Measurements from ENCODE around the gene BMF. TPM values are rescaled to one million over a fixed set of nuclear protein-coding genes. Genes with fewer than 3 reads are reported as not detected.

The BMF gene
- total RNA-seq, 1 experiment from 2014 or later, result 13.2 TPM

DNA sequence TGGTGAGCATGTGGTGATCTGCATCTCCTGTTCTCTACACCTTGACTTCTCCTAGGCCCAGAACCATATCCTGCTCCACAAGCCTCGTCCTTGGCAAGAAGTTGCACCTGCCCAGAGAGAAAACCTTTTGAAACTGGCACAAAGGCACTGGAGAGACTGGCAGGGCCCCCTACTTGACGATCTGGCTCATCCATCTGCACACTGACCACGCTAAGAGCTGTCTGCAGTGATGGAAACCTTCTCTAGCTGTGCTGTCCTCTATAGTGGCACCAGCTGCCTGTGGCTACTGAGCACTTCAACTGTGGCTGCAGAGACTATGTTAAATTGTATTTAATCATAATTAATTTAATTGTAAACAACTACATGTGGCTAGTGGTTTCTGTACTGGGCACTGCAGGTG, 43.5 kb downstream of the BMF start:
- no peaks in the 10 kb centered on the region for H3K36me3 Mint-ChIP-seq (ENCODE audit: insufficient read depth in 1 of 3, low read depth in 3 of 3)
- peak overlapping the region in 1 of 3 experiments; percentile 8; a peak in 1 of 7 replicates for H3K27ac Mint-ChIP-seq
- H3K27me3 Mint-ChIP-seq (ENCODE audit: low read depth), result no peaks in the 10 kb centered on the region; the same call in 1 of the 2 replicates
- Histone ChIP-seq H3K79me2 (ENCODE audit: insufficient read depth, low read length) (no peaks in the 10 kb centered on the region), H3K79me1 (ENCODE audit: insufficient read depth, low read depth, low read length, poor library complexity, severe bottlenecking) (no peaks in the 10 kb centered on the region), H3K9me3 (ENCODE audit: control insufficient read depth, low read depth, low read length) (no peaks in the 10 kb centered on the region), H2BK15ac (ENCODE audit: low read depth, low read length) (no peak overlapping the region), H3K23ac (ENCODE audit: insufficient read length, low read depth, low read length) (no peak overlapping the region), H4K20me1 (ENCODE audit: control insufficient read depth, insufficient read depth, insufficient read length) (no peaks in the 10 kb centered on the region), H3K23me2 (ENCODE audit: insufficient read length, low read depth, low read length, poor library complexity, severe bottlenecking) (no peaks in the 10 kb centered on the region), H3K14ac (ENCODE audit: insufficient read depth, low read length) (no peak overlapping the region), H2BK5ac (ENCODE audit: insufficient read length, low read length) (no peak overlapping the region), H3K27me3 (ENCODE audit: insufficient read depth, low read length) (no peaks in the 10 kb centered on the region), H3K56ac (ENCODE audit: insufficient read length, low read depth, low read length) (no peak overlapping the region), H3K9ac (ENCODE audit: extremely low read depth, insufficient read length, low read length) (no peak overlapping the region), H3K27ac (ENCODE audit: insufficient read length, low read depth, low read length) (no peak overlapping the region), H4K8ac (replicated peaks; ENCODE audit: insufficient read length, low read depth, low read length) (no peak overlapping the region), H3K18ac (ENCODE audit: insufficient read length, low read depth, low read length) (no peak overlapping the region), H2AK5ac (ENCODE audit: insufficient read length, low read length) (no peak overlapping the region), H4K5ac (ENCODE audit: insufficient read length, low read depth, low read length) (no peak overlapping the region), H3T11ph (ENCODE audit: low read length) (no peak overlapping the region), H2BK12ac (ENCODE audit: insufficient read length, low read depth, low read length) (no peak overlapping the region), H2AFZ (ENCODE audit: low read length) (no peak overlapping the region), H4K91ac (ENCODE audit: insufficient read length, low read depth, low read length) (no peak overlapping the region), H3K4ac (ENCODE audit: low read depth, low read length) (no peak overlapping the region), H3K4me2 (ENCODE audit: insufficient read depth, insufficient read length, low read length) (no peak overlapping the region), H2BK120ac (ENCODE audit: low read depth, low read length, poor library complexity, severe bottlenecking) (no peak overlapping the region), H2BK20ac (ENCODE audit: low read depth, low read length, poor library complexity, severe bottlenecking) (no peak overlapping the region), H3K4me1 (ENCODE audit: insufficient read depth, low read length) (peaks cover 9% of the 10 kb centered on the region; the same call in 1 of the 2 replicates)
- TF ChIP-seq, protein P1, sequence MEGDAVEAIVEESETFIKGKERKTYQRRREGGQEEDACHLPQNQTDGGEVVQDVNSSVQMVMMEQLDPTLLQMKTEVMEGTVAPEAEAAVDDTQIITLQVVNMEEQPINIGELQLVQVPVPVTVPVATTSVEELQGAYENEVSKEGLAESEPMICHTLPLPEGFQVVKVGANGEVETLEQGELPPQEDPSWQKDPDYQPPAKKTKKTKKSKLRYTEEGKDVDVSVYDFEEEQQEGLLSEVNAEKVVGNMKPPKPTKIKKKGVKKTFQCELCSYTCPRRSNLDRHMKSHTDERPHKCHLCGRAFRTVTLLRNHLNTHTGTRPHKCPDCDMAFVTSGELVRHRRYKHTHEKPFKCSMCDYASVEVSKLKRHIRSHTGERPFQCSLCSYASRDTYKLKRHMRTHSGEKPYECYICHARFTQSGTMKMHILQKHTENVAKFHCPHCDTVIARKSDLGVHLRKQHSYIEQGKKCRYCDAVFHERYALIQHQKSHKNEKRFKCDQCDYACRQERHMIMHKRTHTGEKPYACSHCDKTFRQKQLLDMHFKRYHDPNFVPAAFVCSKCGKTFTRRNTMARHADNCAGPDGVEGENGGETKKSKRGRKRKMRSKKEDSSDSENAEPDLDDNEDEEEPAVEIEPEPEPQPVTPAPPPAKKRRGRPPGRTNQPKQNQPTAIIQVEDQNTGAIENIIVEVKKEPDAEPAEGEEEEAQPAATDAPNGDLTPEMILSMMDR (conservative IDR thresholded peaks at IDR 0.05), result no peak
- H3K4me1 Mint-ChIP-seq, result peaks cover 32 to 37% of the 10 kb centered on the region in 2 experiments
- no peaks in the 10 kb centered on the region; a peak in 1 of 5 replicates for H3K9me3 Mint-ChIP-seq
- no CpG with 5 or more reads among the region's 3 CpGs for WGBS (ENCODE audit: extremely low coverage, insufficient read length, low lambda C conversion rate)
- no peak overlapping the region for H3K4me3 Mint-ChIP-seq
- no peak for DNase-seq

Data from H9 (cell line).